ENCODE measurements around the gene COL26A1. TPM values are rescaled to one million over a fixed set of nuclear protein-coding genes. Genes with fewer than 3 reads are reported as not detected.

The COL26A1 gene
- total RNA-seq, 1 donor from 2014 or later: 0.58 TPM

DNA sequence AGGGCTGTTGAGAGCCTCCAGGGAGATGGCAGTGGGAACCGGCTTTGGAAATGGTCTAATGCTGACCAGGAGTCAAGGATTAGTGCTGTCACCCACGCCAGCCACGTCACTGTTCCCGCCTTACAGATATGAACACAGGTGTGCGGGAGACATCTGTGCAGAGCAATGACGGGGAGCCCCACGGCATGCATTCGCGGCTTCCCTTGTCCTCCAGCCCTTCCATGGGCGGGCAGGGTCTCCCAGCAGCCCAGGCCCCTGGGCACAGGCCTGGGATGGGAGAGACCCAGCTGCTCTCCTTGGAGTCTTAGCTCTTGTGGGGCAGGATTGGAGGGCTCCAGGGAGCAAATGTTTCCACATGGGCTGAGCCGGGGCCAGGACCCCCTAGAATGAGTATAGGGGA is 172.2 kb downstream of the COL26A1 start:
- Histone ChIP-seq H3K27me3 (no peaks in the 10 kb centered on the region), H3K36me3 (no peaks in the 10 kb centered on the region), H3K9me3 (no peaks in the 10 kb centered on the region), H3K4me3 (no peak overlapping the region), H3K4me1 (peaks cover 3% of the 10 kb centered on the region), H3K27ac (no peak overlapping the region)
- ATAC-seq (no peak), DNase-seq (no peak)
- TF ChIP-seq, protein P1, sequence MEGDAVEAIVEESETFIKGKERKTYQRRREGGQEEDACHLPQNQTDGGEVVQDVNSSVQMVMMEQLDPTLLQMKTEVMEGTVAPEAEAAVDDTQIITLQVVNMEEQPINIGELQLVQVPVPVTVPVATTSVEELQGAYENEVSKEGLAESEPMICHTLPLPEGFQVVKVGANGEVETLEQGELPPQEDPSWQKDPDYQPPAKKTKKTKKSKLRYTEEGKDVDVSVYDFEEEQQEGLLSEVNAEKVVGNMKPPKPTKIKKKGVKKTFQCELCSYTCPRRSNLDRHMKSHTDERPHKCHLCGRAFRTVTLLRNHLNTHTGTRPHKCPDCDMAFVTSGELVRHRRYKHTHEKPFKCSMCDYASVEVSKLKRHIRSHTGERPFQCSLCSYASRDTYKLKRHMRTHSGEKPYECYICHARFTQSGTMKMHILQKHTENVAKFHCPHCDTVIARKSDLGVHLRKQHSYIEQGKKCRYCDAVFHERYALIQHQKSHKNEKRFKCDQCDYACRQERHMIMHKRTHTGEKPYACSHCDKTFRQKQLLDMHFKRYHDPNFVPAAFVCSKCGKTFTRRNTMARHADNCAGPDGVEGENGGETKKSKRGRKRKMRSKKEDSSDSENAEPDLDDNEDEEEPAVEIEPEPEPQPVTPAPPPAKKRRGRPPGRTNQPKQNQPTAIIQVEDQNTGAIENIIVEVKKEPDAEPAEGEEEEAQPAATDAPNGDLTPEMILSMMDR (IDR thresholded peaks at IDR 0.05): no peak
- intact Hi-C loops (cut with DNase I): no loop called here

DNA sequence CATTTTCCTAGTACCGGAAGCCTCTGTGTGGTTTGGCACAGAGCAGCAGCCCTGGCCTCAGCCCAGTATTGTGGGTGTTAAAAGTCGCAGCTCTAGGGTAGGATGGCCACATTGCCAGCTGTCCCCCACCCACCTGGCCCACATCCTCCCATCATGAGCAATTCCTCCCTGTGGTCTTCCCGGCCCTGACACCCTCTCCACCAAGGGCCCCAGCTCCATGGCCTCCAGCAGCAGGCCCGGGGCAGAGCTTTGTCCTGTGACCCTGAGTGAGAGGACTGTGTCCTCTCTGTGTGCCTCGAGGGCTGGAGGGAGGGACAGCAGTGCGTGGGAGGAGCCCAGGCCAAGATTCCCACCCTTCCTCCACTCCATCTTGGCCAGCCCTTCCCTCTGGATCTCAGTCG is 172.7 kb downstream of the COL26A1 start:
- no peaks in the 10 kb centered on the region for H3K9me3 ChIP-seq
- H3K36me3 ChIP-seq: no peaks in the 10 kb centered on the region
- intact Hi-C loops (cut with DNase I): no loop called here
- DNase-seq (no peak), ATAC-seq (no peak)
- no peak overlapping the region for H3K27ac ChIP-seq
- H3K4me3 ChIP-seq: no peak overlapping the region
- TF ChIP-seq, protein P1 (IDR thresholded peaks at IDR 0.05): no peak
- H3K27me3 ChIP-seq: no peaks in the 10 kb centered on the region
- peaks cover 3% of the 10 kb centered on the region for H3K4me1 ChIP-seq

DNA sequence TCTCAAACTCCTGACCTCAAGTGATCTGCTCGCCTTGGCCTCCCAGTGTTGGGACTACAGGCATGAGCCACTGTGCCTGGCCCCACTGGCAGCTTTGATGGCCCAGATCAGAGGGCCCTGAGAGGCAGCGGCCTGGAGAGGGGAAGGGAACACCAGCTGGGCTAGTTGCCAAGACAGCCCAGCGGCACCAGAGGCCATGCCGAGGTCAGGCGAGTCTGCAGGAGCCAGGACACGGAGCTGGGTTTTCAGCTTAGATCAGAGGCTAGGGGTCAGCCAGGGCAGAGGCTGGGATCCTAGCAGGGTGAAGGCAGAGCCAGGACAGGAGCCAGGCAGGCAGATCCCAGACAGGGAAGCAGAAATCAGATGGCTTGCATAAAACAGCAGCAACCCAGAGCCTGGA is 173.6 kb downstream of the COL26A1 start:
- Histone ChIP-seq H3K4me3 (no peak overlapping the region), H3K27me3 (no peaks in the 10 kb centered on the region), H3K36me3 (no peaks in the 10 kb centered on the region), H3K9me3 (no peaks in the 10 kb centered on the region), H3K4me1 (peaks cover 3% of the 10 kb centered on the region), H3K27ac (no peak overlapping the region)
- TF ChIP-seq, protein P1 (IDR thresholded peaks at IDR 0.05): no peak
- peak; percentile 7 for ATAC-seq
- intact Hi-C loops (cut with DNase I): no loop called here
- DNase-seq: no peak

DNA sequence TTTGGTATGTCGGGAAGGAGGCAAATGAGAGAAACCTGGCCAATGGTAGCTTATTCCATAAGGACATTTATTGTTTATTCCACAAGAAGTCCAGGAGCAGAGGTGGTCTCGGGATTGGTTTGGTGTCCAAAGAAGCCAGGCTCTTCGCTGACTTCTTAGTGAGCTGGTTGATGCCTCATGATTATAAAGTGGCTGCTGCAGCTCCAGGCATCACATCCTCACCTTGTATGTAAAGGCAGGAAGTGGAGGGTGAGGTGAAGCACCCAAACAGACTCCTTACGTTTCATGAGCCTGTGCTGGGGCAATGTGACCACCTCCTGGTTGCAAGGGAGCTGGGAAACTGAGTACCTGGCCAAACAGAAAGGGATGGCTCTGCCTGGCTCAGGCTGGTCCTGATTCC is 174.0 kb downstream of the COL26A1 start:
- Histone ChIP-seq H3K9me3 (no peaks in the 10 kb centered on the region), H3K4me3 (no peak overlapping the region), H3K4me1 (peaks cover 3% of the 10 kb centered on the region), H3K36me3 (no peaks in the 10 kb centered on the region), H3K27me3 (no peaks in the 10 kb centered on the region), H3K27ac (no peak overlapping the region)
- intact Hi-C loops (cut with DNase I): no loop called here
- TF ChIP-seq, protein P1 (IDR thresholded peaks at IDR 0.05): no peak
- ATAC-seq (no peak), DNase-seq (no peak)

DNA sequence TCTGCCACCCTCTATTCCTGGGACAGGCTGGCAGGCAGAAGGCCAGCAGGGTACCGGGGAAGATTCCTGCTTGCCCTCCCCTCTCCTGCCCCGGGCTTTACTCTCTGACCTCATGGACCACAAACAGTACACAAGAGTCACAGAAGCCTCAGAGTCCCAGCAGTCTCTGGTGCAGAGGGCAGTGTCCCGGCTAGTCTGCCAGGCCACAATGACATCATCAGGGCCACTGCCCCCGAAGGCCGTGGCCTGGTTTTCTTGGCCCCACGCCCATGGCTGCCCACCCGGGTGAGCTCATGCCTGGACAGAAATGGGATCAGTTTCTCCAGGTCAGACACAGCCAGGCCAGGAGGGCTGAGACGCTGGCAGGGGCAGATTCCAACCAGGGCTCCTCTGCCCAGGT is 174.5 kb downstream of the COL26A1 start:
- Histone ChIP-seq H3K4me3 (no peak overlapping the region), H3K27ac (no peak overlapping the region), H3K9me3 (no peaks in the 10 kb centered on the region), H3K36me3 (no peaks in the 10 kb centered on the region), H3K27me3 (no peaks in the 10 kb centered on the region), H3K4me1 (peaks cover 3% of the 10 kb centered on the region)
- intact Hi-C loops (cut with DNase I): no loop called here
- TF ChIP-seq, protein P1 (IDR thresholded peaks at IDR 0.05): no peak
- DNase-seq: no peak
- no peak for ATAC-seq

DNA sequence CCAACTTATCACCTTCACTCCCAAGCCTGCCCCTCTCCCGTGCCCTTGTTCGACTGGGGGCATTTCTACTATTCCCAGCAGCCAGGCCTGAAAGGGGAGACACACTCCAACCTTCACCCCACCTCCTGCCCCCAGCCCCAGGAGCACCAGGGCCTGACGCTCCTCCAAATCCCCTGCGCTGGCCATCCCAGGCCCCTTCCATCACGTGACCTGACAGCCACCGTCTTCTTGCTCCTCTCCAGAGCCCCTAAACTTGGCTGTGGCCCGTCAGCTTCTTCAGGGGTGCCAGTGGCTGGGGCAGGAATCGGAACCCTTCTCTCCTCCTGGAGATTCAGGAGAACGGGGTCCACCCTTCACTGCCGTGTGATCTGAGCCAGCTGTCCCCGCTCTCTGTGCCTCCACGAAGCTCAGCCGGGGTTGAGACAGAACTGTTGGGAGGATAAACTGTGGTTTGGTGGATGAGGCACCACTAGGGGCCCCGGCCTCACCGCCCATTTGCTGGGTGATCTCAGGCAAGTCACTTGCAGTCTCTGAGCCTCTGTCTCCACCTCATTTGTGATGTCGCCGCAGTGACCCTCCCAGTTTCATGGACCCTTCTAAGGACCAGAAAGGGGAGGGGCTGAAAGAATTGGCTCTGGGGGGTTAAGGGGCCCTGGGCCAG is 175.4 kb downstream of the COL26A1 start:
- intact Hi-C loops (cut with DNase I): no loop called here

More for the DNA sequence above, 175.4 kb downstream of the COL26A1 start:
- no peak overlapping the region for H3K27ac ChIP-seq
- H3K4me3 ChIP-seq: no peak overlapping the region
- no peaks in the 10 kb centered on the region for H3K36me3 ChIP-seq
- no peak for DNase-seq
- peaks cover 3% of the 10 kb centered on the region for H3K4me1 ChIP-seq
- TF ChIP-seq, protein P1 (IDR thresholded peaks at IDR 0.05): no peak
- ATAC-seq: no peak
- no peaks in the 10 kb centered on the region for H3K9me3 ChIP-seq
- H3K27me3 ChIP-seq: no peaks in the 10 kb centered on the region
